ENCODE results near the gene PABPC4L.
A peak's percentile ranks its signal among the peaks of the same experiment; 100 is the strongest.
"Not testable (repeated sequence)": the region's sequence is repeated elsewhere in the genome, so short reads cannot be mapped to it uniquely, and the experiment has no call there.

Gene PABPC4L

DNA sequence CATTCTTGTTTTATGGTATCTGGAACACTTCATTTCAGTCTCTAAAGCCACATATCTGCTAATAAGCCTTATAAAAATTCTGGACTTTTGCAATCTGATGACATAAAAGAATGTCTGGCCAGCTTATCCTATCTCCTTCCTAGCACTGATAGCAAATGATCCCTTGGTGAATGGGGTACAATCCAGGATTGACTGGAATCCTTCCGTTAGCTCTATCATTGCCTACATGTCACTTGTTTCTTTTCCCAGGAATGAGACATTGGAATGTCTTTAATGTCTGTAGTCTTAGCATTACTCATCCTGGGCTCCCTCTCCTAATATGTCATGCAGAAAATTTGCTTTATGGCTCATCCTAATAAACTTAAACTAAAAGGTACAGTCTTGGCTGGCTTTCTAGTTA, 14.8 kb upstream of the PABPC4L start:
- CTCF ChIA-PET = no interaction called here
- POLR2A ChIA-PET = no interaction called here
- DNase-seq (ENCODE audit: extremely low spot score) = no peak
- TF ChIP-seq FOXM1 (IDR thresholded peaks at IDR 0.05; ENCODE audit: borderline replicate concordance) = no peak
- no peak for TF ChIP-seq ELF4 (IDR thresholded peaks at IDR 0.05)
- TF ChIP-seq PKNOX1 (IDR thresholded peaks at IDR 0.05) = no peak
- TF ChIP-seq NFRKB (IDR thresholded peaks at IDR 0.05) = no peak
- no peak for TF ChIP-seq CTBP1 (IDR thresholded peaks at IDR 0.05; ENCODE audit: borderline replicate concordance)

DNA sequence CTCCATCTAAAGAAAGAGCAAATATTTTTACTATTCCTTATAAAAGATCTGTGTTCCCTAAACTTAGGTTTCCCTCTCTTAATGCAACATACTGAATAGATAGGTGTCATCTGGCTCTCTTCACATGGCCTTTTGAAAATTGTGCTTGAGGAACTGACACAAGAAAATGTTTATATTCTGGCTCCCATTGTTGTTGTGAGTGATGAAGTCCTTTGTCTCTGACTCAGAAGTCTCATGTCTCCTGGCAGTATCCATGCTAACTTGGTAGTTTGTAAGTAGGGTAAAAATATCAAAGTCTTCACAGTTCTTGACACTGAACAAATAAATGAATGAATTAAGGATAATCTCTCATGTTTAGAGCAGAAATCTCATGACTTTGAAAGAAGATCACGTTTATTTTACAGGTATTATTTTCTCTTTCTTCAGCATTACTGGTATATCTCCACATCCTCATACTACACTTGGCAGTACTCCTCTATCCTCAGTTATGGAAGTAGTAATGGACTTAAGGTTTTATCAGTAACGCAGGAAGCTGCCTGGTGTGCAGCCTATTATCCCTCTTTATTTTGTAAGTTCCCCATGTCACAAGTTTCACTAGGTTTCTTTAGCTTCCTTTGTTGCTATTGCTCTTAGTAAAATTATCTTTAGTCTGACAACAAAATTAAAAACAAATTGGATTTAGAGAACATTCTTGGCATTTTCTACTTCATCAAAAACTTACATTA, 14.2 kb upstream of the PABPC4L start:
- TF ChIP-seq FOXA1 (IDR thresholded peaks at IDR 0.05) = no peak
- no peak for TF ChIP-seq HDGF (IDR thresholded peaks at IDR 0.05; ENCODE audit: borderline replicate concordance)
- no peak for TF ChIP-seq SP1 (IDR thresholded peaks at IDR 0.05)
- TF ChIP-seq SUZ12 (IDR thresholded peaks at IDR 0.05) = no peak
- TF ChIP-seq TARDBP (IDR thresholded peaks at IDR 0.05) = no peak
- TF ChIP-seq LEF1 (IDR thresholded peaks at IDR 0.05; ENCODE audit: borderline replicate concordance) = no peak
- TF ChIP-seq ZNF384 (IDR thresholded peaks at IDR 0.05) = no peak
- no peak for TF ChIP-seq ARNT (IDR thresholded peaks at IDR 0.05)
- no peak for TF ChIP-seq PKNOX1 (IDR thresholded peaks at IDR 0.05)
- no peak for TF ChIP-seq FOXM1 (IDR thresholded peaks at IDR 0.05; ENCODE audit: borderline replicate concordance)
- TF ChIP-seq BHLHE40 (IDR thresholded peaks at IDR 0.05; ENCODE audit: borderline replicate concordance) = no peak
- TF ChIP-seq CTBP1 (IDR thresholded peaks at IDR 0.05; ENCODE audit: borderline replicate concordance) = no peak
- TF ChIP-seq ELF4 (IDR thresholded peaks at IDR 0.05) = no peak
- TF ChIP-seq L3MBTL2 (conservative IDR thresholded peaks at IDR 0.05) = no peak
- no peak for TF ChIP-seq NFRKB (IDR thresholded peaks at IDR 0.05)
- no peak for TF ChIP-seq FOXK2 (IDR thresholded peaks at IDR 0.05)
- CTCF ChIA-PET = no interaction called here
- POLR2A ChIA-PET = no interaction called here
- DNase-seq (ENCODE audit: extremely low spot score) = no peak

DNA sequence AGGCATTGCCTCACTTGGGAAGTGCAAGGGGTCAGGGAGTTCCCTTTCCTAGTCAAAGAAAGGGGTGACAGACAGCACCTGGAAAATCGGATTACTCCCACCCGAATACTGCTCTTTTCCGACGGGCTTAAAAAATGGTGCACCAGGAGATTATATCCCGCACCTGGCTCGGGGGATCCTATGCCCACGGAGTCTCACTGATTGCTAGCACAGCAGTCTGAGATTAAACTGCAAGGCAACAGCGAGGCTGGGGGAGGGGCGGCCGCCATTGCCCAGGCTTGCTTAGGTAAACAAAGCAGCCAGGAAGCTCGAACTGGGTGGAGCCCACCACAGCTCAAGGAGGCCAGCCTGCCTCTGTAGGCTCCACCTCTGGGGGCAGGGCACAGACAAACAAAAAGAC, 6.4 kb upstream of the PABPC4L start:
- DNase-seq (ENCODE audit: extremely low spot score); POLR2A ChIA-PET; CTCF ChIA-PET: not testable (repeated sequence)

DNA sequence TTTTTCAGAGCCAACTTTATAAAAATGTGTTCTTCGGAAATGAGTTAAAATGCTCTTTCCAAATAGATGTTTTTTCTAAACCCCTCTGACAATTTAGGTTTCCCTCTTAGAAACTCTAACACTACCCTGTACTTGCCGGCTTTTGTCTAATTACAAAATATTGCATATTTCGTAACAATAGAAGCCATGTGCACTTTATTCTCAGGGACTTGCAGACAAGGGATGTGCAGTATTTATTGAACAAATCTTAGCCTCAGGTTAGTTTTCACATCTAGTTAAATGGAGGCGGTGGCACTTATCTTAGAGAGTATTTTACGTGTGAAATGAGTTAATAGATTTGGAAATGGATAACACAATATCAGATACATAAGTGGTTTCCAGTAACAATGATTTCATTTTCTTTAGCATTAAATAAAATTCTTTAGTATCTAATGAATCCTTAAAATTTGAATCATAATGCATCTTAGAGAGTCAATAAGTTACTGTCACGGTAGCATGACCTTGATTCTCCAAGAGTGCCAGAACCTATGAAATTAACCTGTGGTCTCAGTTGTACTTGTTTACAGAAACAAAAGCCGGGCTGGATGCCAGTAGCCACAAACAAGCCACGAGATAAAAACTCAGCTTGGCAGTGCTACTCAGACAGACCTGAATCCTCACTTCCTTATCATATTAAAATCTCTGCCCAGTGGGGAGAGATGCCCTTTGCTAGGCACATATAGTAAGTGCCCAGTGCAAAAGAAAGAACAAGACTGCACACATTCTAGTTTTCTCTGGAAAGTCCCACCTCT, 772 bp upstream of the PABPC4L start:
- no peak for DNase-seq (ENCODE audit: extremely low spot score)
- POLR2A ChIA-PET = no interaction called here
- CTCF ChIA-PET = interaction anchor here (0.9 kb wide), 1 partner anchor 1055 kb away, joined by 4 read pairs; no protein-coding TSS in a partner anchor
- TF ChIP-seq LEF1 (IDR thresholded peaks at IDR 0.05; ENCODE audit: borderline replicate concordance) (no peak), FOXK2 (IDR thresholded peaks at IDR 0.05) (no peak), ZNF384 (IDR thresholded peaks at IDR 0.05) (no peak), FOXA1 (IDR thresholded peaks at IDR 0.05) (no peak), SUZ12 (IDR thresholded peaks at IDR 0.05) (no peak), NFRKB (IDR thresholded peaks at IDR 0.05) (no peak), ARNT (IDR thresholded peaks at IDR 0.05) (no peak)

GRCh38 chr4:134200811-134201215, 776 bp downstream of the PABPC4L start:
- ChIA-PET CTCF (no interaction called here), POLR2A (no interaction called here)
- TF ChIP-seq L3MBTL2 (conservative IDR thresholded peaks at IDR 0.05) (peak; percentile 50), HDGF (IDR thresholded peaks at IDR 0.05; ENCODE audit: borderline replicate concordance) (0 out of 2 replicates have a peak, but pooled peaks have one; percentile 37), BHLHE40 (IDR thresholded peaks at IDR 0.05; ENCODE audit: borderline replicate concordance) (no peak), CTBP1 (IDR thresholded peaks at IDR 0.05; ENCODE audit: borderline replicate concordance) (no peak), FOXM1 (IDR thresholded peaks at IDR 0.05; ENCODE audit: borderline replicate concordance) (no peak)
- DNase-seq (ENCODE audit: extremely low spot score) = peak; percentile 25

- no peak for DNase-seq (ENCODE audit: extremely low spot score)
- ChIA-PET POLR2A (no interaction called here), CTCF (no interaction called here)
- TF ChIP-seq TARDBP (IDR thresholded peaks at IDR 0.05) (no peak), NFRKB (IDR thresholded peaks at IDR 0.05) (no peak), LEF1 (IDR thresholded peaks at IDR 0.05; ENCODE audit: borderline replicate concordance) (no peak), HDGF (IDR thresholded peaks at IDR 0.05; ENCODE audit: borderline replicate concordance) (no peak), L3MBTL2 (conservative IDR thresholded peaks at IDR 0.05) (no peak), SUZ12 (IDR thresholded peaks at IDR 0.05) (no peak), ZNF384 (IDR thresholded peaks at IDR 0.05) (no peak), FOXK2 (IDR thresholded peaks at IDR 0.05) (no peak)
These were observed 11.6 kb downstream of the PABPC4L start for GRCh38 chr4:134189949-134190348.

- CTCF ChIA-PET = no interaction called here
- DNase-seq (ENCODE audit: extremely low spot score) = no peak
- TF ChIP-seq FOXA1 (IDR thresholded peaks at IDR 0.05) = no peak
- TF ChIP-seq ELF4 (IDR thresholded peaks at IDR 0.05) = no peak
- TF ChIP-seq CTBP1 (IDR thresholded peaks at IDR 0.05; ENCODE audit: borderline replicate concordance) = no peak
- TF ChIP-seq BHLHE40 (IDR thresholded peaks at IDR 0.05; ENCODE audit: borderline replicate concordance) = no peak
- TF ChIP-seq NFRKB (IDR thresholded peaks at IDR 0.05) = no peak
- TF ChIP-seq L3MBTL2 (conservative IDR thresholded peaks at IDR 0.05) = no peak
- no peak for TF ChIP-seq PKNOX1 (IDR thresholded peaks at IDR 0.05)
- TF ChIP-seq ARNT (IDR thresholded peaks at IDR 0.05) = no peak
- no peak for TF ChIP-seq SP1 (IDR thresholded peaks at IDR 0.05)
- no peak for TF ChIP-seq FOXK2 (IDR thresholded peaks at IDR 0.05)
- TF ChIP-seq TARDBP (IDR thresholded peaks at IDR 0.05) = no peak
- TF ChIP-seq HDGF (IDR thresholded peaks at IDR 0.05; ENCODE audit: borderline replicate concordance) = no peak
- no peak for TF ChIP-seq LEF1 (IDR thresholded peaks at IDR 0.05; ENCODE audit: borderline replicate concordance)
- no peak for TF ChIP-seq FOXM1 (IDR thresholded peaks at IDR 0.05; ENCODE audit: borderline replicate concordance)
- no peak for TF ChIP-seq ZNF384 (IDR thresholded peaks at IDR 0.05)
- no peak for TF ChIP-seq SUZ12 (IDR thresholded peaks at IDR 0.05)
- POLR2A ChIA-PET = no interaction called here
These were observed 12.1 kb downstream of the PABPC4L start for GRCh38 chr4:134189480-134189879.

Measured in HEK293T (cell line).